Astrocyte (in vitro differentiated cells and primary cell): ENCODE data around the gene CDKN2C. TPM values are rescaled to one million over a fixed set of nuclear protein-coding genes. Genes with fewer than 3 reads are reported as not detected.
"Not testable (repeated sequence)": the region's sequence is repeated elsewhere in the genome, so short reads cannot be mapped to it uniquely, and the experiment has no call there.

Experiments used
- DNase-seq: peaks from one replicate; pipeline ENCODE4 v3.0.0-alpha.2; 2010; ENCODE audit warnings: low read depth
- FAIRE-seq: peaks from 2 replicates; lab custom pipeline; 2011; peaks lifted over from hg19 to GRCh38; lab: Jason Lieb, UNC
- H2AFZ ChIP-seq: 2 replicates; pipeline ENCODE4 v1.6.0; 2012; ENCODE audit warnings: low read depth, low read length, inconsistent platforms
- H3K27ac ChIP-seq: 2 replicates; pipeline ENCODE4 v1.5.1; 2011; ENCODE audit warnings: low read depth, low read length, inconsistent platforms
- H3K27me3 ChIP-seq: 2 replicates; pipeline ENCODE4 v1.6.0; 2011; ENCODE audit warnings: low read length, inconsistent platforms; ENCODE audit not compliant: insufficient read depth
- H3K36me3 ChIP-seq: 2 replicates; pipeline ENCODE4 v1.5.1; 2011; ENCODE audit warnings: low read length, inconsistent platforms; ENCODE audit not compliant: insufficient read depth
- H3K4me1 ChIP-seq: 2 replicates; pipeline ENCODE4 v1.5.1; 2011; ENCODE audit warnings: low read length, inconsistent platforms; ENCODE audit not compliant: insufficient read depth
- H3K4me2 ChIP-seq: 2 replicates; pipeline ENCODE4 v1.6.0; 2012; ENCODE audit warnings: low read length, inconsistent platforms
- H3K4me3 ChIP-seq: 2 replicates; pipeline ENCODE4 v1.5.1; 2011; ENCODE audit warnings: low read depth, mild to moderate bottlenecking, low read length, inconsistent platforms; ENCODE audit not compliant: insufficient read depth
- H3K79me2 ChIP-seq: 2 replicates; pipeline ENCODE4 v1.6.0; 2012; ENCODE audit warnings: mild to moderate bottlenecking, low read length, inconsistent platforms; ENCODE audit not compliant: insufficient read depth
- H3K9ac ChIP-seq: 2 replicates; pipeline ENCODE4 v1.6.0; 2012; ENCODE audit warnings: mild to moderate bottlenecking, low read length, inconsistent platforms
- H3K9me3 ChIP-seq: 2 replicates; pipeline ENCODE4 v1.5.1; 2012; ENCODE audit warnings: low read depth, mild to moderate bottlenecking, low read length, inconsistent platforms; ENCODE audit not compliant: insufficient read depth
- H4K20me1 ChIP-seq: 2 replicates; pipeline ENCODE4 v1.6.0; 2012; ENCODE audit warnings: low read length, inconsistent platforms; ENCODE audit not compliant: insufficient read depth
- H3K27ac Mint-ChIP-seq: one replicate; pipeline ENCODE4 v1.8.0; 2021; ENCODE audit warnings: mild to moderate bottlenecking, mixed read lengths; ENCODE audit not compliant: unreplicated experiment
- H3K27me3 Mint-ChIP-seq: one replicate; pipeline ENCODE4 v1.8.0; 2021; ENCODE audit warnings: low read depth, mixed read lengths; ENCODE audit not compliant: unreplicated experiment
- H3K36me3 Mint-ChIP-seq: one replicate; pipeline ENCODE4 v1.8.0; 2021; ENCODE audit warnings: low read depth, mixed read lengths; ENCODE audit not compliant: unreplicated experiment
- H3K4me1 Mint-ChIP-seq: one replicate; pipeline ENCODE4 v1.8.0; 2021; ENCODE audit warnings: low read depth, mixed read lengths; ENCODE audit not compliant: unreplicated experiment
- H3K4me3 Mint-ChIP-seq: one replicate; pipeline ENCODE4 v1.8.0; 2021; ENCODE audit warnings: mild to moderate bottlenecking, moderate library complexity, mixed read lengths; ENCODE audit not compliant: unreplicated experiment
- H3K9me3 Mint-ChIP-seq: one replicate; pipeline ENCODE4 v1.8.0; 2021; ENCODE audit warnings: mild to moderate bottlenecking, mixed read lengths; ENCODE audit not compliant: unreplicated experiment
- EZH2 ChIP-seq: IDR thresholded peaks from 2 replicates; pipeline ENCODE4 v1.6.1; 2012; ENCODE audit warnings: mild to moderate bottlenecking, low read length, inconsistent platforms; ENCODE audit not compliant: insufficient read depth
- total RNA-seq: library from RNA; stranded (reverse); gene quantifications from 2 replicates; pipeline ENCODE4 v1.2.1, GENCODE V29; 2021
- TF ChIP-seq, protein P1 (sequence below): IDR thresholded peaks from 2 replicates; pipeline ENCODE4 v1.5.1; 2011; ENCODE audit warnings: low read depth, mild to moderate bottlenecking, inconsistent platforms, low read length, moderate library complexity; ENCODE audit not compliant: insufficient read depth

Gene CDKN2C
- total RNA-seq, 1 donor from 2014 or later, result 0.43 TPM

DNA sequence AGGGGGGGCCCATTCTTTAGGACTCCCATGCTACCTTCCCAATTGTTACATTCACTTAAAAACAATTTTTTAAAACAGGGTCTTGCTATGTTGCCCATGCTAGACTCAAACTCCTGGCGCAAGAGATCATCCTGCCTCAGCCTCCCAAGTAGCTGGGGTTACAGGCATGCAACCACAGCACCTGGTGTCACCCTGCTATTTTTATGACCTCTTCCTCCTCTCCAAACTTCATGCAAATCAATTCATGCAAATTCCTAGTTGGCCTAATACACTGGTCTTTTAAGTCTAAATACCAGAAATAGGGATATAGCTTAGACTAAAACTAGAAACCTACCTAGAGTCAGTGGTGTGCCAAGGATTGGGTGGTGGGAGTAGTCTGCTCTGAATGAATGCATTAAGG lies 30.1 kb downstream of the CDKN2C start:
- FAIRE-seq, result no peak
- Histone ChIP-seq H3K79me2 (no peaks in the 10 kb centered on the region), H3K4me1 (no peaks in the 10 kb centered on the region), H3K27ac (no peak overlapping the region), H4K20me1 (no peaks in the 10 kb centered on the region), H3K27me3 (no peaks in the 10 kb centered on the region), H2AFZ (no peak overlapping the region), H3K4me3 (no peak overlapping the region), H3K9me3 (no peaks in the 10 kb centered on the region), H3K36me3 (no peaks in the 10 kb centered on the region), H3K4me2 (no peak overlapping the region), H3K9ac (no peak overlapping the region)
- H3K4me1 Mint-ChIP-seq, result no peaks in the 10 kb centered on the region
- H3K4me3 Mint-ChIP-seq, result no peak overlapping the region
- DNase-seq, result no peak
- H3K9me3 Mint-ChIP-seq, result no peaks in the 10 kb centered on the region
- H3K27ac Mint-ChIP-seq, result no peak overlapping the region
- H3K36me3 Mint-ChIP-seq, result no peaks in the 10 kb centered on the region
- no peak for TF ChIP-seq EZH2
- TF ChIP-seq, protein P1, sequence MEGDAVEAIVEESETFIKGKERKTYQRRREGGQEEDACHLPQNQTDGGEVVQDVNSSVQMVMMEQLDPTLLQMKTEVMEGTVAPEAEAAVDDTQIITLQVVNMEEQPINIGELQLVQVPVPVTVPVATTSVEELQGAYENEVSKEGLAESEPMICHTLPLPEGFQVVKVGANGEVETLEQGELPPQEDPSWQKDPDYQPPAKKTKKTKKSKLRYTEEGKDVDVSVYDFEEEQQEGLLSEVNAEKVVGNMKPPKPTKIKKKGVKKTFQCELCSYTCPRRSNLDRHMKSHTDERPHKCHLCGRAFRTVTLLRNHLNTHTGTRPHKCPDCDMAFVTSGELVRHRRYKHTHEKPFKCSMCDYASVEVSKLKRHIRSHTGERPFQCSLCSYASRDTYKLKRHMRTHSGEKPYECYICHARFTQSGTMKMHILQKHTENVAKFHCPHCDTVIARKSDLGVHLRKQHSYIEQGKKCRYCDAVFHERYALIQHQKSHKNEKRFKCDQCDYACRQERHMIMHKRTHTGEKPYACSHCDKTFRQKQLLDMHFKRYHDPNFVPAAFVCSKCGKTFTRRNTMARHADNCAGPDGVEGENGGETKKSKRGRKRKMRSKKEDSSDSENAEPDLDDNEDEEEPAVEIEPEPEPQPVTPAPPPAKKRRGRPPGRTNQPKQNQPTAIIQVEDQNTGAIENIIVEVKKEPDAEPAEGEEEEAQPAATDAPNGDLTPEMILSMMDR, result no peak
- peaks cover 3% of the 10 kb centered on the region for H3K27me3 Mint-ChIP-seq

DNA sequence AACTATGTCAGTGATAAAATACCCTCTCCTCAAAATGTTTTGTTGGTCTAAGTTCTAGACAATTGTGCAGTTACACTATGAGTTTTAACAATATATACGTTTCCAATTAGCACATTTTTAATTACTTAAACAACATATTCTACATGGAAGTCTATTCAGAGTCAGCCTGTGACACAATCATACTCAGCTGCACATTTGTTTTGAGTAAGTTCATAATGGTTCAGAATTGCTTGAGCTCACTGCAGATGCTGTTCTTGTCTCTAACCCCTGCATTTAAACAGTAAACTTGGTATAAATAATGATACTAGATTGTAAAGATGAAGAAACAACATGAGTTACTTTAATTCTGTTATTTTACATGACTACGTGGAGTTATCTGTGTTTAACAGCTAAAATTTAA lies 30.6 kb downstream of the CDKN2C start:
- Mint-ChIP-seq H3K36me3 (no peaks in the 10 kb centered on the region), H3K4me1 (no peaks in the 10 kb centered on the region), H3K4me3 (no peak overlapping the region), H3K27me3 (peaks cover 4% of the 10 kb centered on the region), H3K9me3 (no peaks in the 10 kb centered on the region), H3K27ac (no peak overlapping the region)
- Histone ChIP-seq H3K4me2 (no peak overlapping the region), H3K36me3 (no peaks in the 10 kb centered on the region), H4K20me1 (no peaks in the 10 kb centered on the region), H3K9me3 (no peaks in the 10 kb centered on the region), H3K79me2 (no peaks in the 10 kb centered on the region), H3K9ac (no peak overlapping the region), H3K4me1 (no peaks in the 10 kb centered on the region), H3K4me3 (no peak overlapping the region), H2AFZ (no peak overlapping the region), H3K27me3 (no peaks in the 10 kb centered on the region), H3K27ac (no peak overlapping the region)
- no peak for FAIRE-seq
- TF ChIP-seq, protein P1, result no peak
- no peak for TF ChIP-seq EZH2
- no peak for DNase-seq

DNA sequence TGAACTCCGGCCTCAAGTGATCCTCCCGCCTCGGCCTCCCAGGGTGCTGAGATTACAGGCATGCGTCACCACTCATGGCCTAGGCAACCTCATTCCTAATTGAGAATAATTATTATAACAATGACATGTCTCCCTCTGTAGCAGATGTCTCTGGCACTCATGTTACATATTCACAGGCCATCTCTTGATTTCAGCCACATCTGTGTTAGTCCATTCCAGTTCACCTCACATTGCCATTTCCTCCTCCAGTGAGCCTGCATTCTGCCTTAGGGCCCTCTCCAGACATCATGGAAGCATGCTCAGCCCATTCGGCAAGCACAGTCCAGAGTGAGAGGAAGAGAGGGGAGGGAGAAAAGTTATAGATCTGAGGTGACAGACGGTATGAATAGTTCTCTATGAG lies 32.5 kb downstream of the CDKN2C start:
- Histone ChIP-seq H3K4me3 (no peak overlapping the region), H3K27ac (no peak overlapping the region), H3K4me2 (no peak overlapping the region), H3K36me3 (no peaks in the 10 kb centered on the region), H3K4me1 (no peaks in the 10 kb centered on the region), H4K20me1 (no peaks in the 10 kb centered on the region), H3K79me2 (no peaks in the 10 kb centered on the region), H2AFZ (no peak overlapping the region), H3K27me3 (no peaks in the 10 kb centered on the region), H3K9me3 (no peaks in the 10 kb centered on the region), H3K9ac (no peak overlapping the region)
- no peak overlapping the region for H3K27ac Mint-ChIP-seq
- DNase-seq (no peak), FAIRE-seq (no peak)
- H3K36me3 Mint-ChIP-seq, result no peaks in the 10 kb centered on the region
- TF ChIP-seq, protein P1, result no peak
- TF ChIP-seq EZH2, result no peak
- no peaks in the 10 kb centered on the region for H3K4me1 Mint-ChIP-seq
- peaks cover 4% of the 10 kb centered on the region for H3K27me3 Mint-ChIP-seq
- no peak overlapping the region for H3K4me3 Mint-ChIP-seq
- no peaks in the 10 kb centered on the region for H3K9me3 Mint-ChIP-seq

DNA sequence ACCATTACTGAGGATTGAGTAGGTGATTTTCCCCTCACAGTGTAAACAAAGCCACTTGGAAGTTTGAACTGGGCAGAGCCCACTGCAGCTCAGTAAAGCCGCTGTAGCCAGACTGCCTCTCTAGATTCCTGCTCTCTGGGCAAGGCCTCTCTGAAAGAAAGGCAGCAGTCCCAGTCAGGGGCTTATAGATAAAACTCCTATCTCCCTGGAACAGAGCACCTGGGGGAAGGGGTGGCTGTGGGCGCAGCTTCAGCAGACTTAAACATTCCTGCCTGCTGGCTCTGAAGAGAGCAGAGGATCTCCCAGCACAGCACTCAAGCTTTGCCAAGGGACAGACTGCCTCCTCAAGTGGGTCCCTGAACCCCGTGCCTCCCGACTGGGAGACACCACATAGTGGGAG lies 35.5 kb downstream of the CDKN2C start:
- not testable (repeated sequence) for H3K27me3 Mint-ChIP-seq, H3K4me3 ChIP-seq, H3K79me2 ChIP-seq, H3K27me3 ChIP-seq, H3K9me3 Mint-ChIP-seq, DNase-seq, H3K36me3 Mint-ChIP-seq, FAIRE-seq, H3K4me3 Mint-ChIP-seq, H3K4me1 Mint-ChIP-seq, H3K4me2 ChIP-seq, H3K4me1 ChIP-seq, H4K20me1 ChIP-seq, H2AFZ ChIP-seq, H3K27ac Mint-ChIP-seq, H3K36me3 ChIP-seq, H3K9ac ChIP-seq, H3K9me3 ChIP-seq, H3K27ac ChIP-seq
